ENCODE data around the gene RBMS1. TPM values are rescaled to one million over a fixed set of nuclear protein-coding genes. Genes with fewer than 3 reads are reported as not detected.

Gene RBMS1
- total RNA-seq, 1 donor from 2014 or later, result 28.4 TPM

DNA sequence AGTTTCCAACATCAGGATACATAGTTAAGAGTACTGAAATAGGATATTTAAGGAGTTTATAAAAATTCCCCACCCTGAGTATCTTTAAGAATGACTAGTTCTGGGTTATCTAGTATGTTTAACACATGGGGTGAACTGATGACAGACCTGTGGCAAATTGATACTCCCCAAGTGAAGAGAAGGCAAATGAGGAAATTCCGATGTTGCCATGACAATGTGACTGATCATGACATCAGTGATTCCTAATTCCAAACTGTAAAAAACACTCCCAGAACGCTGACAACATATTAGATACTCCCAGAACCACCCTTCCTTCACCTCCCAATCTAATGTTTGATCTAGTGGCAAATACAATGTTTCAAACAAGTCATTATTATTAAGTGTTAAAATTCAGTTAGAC, 77.6 kb downstream of the RBMS1 start:
- no peak for DNase-seq (ENCODE audit: low read depth, low spot score)
- no peak overlapping the region for H3K4me3 Mint-ChIP-seq
- no peaks in the 10 kb centered on the region for H3K9me3 Mint-ChIP-seq
- H3K27me3 Mint-ChIP-seq (ENCODE audit: low read depth), result peaks cover 68% of the 10 kb centered on the region
- H3K4me1 Mint-ChIP-seq, result peaks cover 6% of the 10 kb centered on the region
- TF ChIP-seq, protein P1, sequence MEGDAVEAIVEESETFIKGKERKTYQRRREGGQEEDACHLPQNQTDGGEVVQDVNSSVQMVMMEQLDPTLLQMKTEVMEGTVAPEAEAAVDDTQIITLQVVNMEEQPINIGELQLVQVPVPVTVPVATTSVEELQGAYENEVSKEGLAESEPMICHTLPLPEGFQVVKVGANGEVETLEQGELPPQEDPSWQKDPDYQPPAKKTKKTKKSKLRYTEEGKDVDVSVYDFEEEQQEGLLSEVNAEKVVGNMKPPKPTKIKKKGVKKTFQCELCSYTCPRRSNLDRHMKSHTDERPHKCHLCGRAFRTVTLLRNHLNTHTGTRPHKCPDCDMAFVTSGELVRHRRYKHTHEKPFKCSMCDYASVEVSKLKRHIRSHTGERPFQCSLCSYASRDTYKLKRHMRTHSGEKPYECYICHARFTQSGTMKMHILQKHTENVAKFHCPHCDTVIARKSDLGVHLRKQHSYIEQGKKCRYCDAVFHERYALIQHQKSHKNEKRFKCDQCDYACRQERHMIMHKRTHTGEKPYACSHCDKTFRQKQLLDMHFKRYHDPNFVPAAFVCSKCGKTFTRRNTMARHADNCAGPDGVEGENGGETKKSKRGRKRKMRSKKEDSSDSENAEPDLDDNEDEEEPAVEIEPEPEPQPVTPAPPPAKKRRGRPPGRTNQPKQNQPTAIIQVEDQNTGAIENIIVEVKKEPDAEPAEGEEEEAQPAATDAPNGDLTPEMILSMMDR (conservative IDR thresholded peaks at IDR 0.05), result no peak
- no peaks in the 10 kb centered on the region for H3K36me3 Mint-ChIP-seq (ENCODE audit: low read depth)
- no peak overlapping the region for H3K27ac Mint-ChIP-seq (ENCODE audit: unreplicated experiment)

DNA sequence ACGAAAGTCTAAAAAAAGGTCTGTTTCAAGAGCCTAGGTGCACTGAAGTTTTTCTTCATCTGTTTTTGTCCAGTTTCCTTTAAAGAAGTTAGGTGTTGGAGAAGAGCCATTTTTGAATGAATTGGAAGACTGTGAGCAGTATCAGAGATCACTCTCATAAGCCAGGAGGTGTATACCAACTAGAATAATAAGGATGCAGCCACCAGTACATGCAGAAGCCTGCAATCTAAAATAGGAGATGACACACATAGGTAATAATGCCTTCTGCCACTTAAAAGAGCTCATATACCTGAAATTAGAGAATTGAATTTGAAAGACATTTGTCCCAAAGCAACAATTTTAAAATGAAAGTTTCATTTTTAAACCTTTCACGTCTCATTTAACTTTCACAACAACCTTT, 81.7 kb downstream of the RBMS1 start:
- no peak for DNase-seq (ENCODE audit: low read depth, low spot score)
- H3K27me3 Mint-ChIP-seq (ENCODE audit: low read depth), result peaks cover 84% of the 10 kb centered on the region
- H3K36me3 Mint-ChIP-seq (ENCODE audit: low read depth), result no peaks in the 10 kb centered on the region
- H3K27ac Mint-ChIP-seq (ENCODE audit: unreplicated experiment), result no peak overlapping the region
- TF ChIP-seq, protein P1 (conservative IDR thresholded peaks at IDR 0.05), result no peak
- no peaks in the 10 kb centered on the region for H3K9me3 Mint-ChIP-seq
- peaks cover 17% of the 10 kb centered on the region for H3K4me1 Mint-ChIP-seq
- H3K4me3 Mint-ChIP-seq, result no peak overlapping the region

DNA sequence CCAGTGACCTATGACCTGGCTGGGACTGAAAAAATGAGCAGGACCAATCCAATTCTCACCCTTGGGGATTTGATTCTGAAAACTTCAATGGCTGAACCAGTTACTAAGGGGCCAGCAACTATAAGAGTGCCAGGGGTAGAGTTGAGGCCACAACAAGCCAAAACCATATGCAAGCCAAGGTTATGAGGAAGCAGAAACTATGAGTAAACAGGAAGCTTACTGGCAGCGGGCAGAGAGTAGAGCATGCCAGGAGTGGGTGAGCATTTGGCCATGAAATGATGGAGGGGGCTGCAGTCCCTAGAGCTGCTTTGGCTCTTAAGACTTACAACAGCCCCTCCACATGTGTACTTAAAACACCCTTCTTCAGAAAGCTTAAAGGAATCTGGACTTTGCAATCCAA, 82.4 kb downstream of the RBMS1 start:
- no peak for DNase-seq (ENCODE audit: low read depth, low spot score)
- H3K9me3 Mint-ChIP-seq, result no peaks in the 10 kb centered on the region
- TF ChIP-seq, protein P1 (conservative IDR thresholded peaks at IDR 0.05), result no peak
- H3K27ac Mint-ChIP-seq (ENCODE audit: unreplicated experiment), result no peak overlapping the region
- peaks cover 86% of the 10 kb centered on the region for H3K27me3 Mint-ChIP-seq (ENCODE audit: low read depth)
- peaks cover 25% of the 10 kb centered on the region for H3K4me1 Mint-ChIP-seq
- no peaks in the 10 kb centered on the region for H3K36me3 Mint-ChIP-seq (ENCODE audit: low read depth)
- H3K4me3 Mint-ChIP-seq, result no peak overlapping the region

DNA sequence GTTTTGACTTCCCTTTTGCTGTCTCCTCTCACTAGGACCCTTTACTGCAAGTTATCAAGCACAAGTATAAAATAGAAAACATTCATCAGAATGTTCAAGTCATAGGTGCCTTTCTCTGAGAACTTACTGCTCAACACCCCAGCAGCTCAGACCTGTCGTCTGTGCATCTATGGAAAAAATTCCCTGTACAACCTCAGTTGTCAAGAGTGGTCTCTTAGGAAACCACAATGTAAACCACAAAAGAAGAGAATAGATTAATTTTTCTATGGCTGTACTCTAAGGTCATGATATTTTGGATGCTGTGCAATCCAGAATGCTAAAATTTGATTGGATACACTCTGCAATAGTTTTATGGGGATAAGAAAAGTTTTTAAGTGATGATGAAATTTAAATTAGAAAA, 84.1 kb downstream of the RBMS1 start:
- no peaks in the 10 kb centered on the region for H3K36me3 Mint-ChIP-seq (ENCODE audit: low read depth)
- peak overlapping the region; percentile 92 for H3K4me3 Mint-ChIP-seq
- DNase-seq (ENCODE audit: low read depth, low spot score), result no peak
- TF ChIP-seq, protein P1 (conservative IDR thresholded peaks at IDR 0.05), result no peak
- no peak overlapping the region for H3K27ac Mint-ChIP-seq (ENCODE audit: unreplicated experiment)
- H3K9me3 Mint-ChIP-seq, result no peaks in the 10 kb centered on the region
- peaks cover 90% of the 10 kb centered on the region for H3K27me3 Mint-ChIP-seq (ENCODE audit: low read depth)
- H3K4me1 Mint-ChIP-seq, result peaks cover 41% of the 10 kb centered on the region

DNA sequence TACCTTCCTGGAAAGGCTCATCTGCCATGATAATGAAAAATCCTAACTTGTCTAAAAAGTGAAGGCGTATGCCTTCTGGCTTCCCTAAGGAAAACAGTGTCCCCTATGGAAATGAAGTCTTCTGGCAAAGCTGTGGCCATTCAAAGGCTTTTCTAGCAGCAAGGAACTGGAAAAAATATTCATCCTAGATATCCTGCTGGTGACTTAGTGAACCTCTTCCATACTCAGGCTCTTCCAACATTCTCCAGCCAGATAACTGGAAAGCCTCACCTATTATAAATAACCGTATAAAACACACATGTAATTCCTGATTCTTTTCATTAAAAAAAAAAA, 84.7 kb downstream of the RBMS1 start:
- H3K27me3 Mint-ChIP-seq (ENCODE audit: low read depth), result peaks cover 90% of the 10 kb centered on the region
- H3K4me1 Mint-ChIP-seq, result peaks cover 41% of the 10 kb centered on the region
- no peaks in the 10 kb centered on the region for H3K36me3 Mint-ChIP-seq (ENCODE audit: low read depth)
- no peak overlapping the region for H3K27ac Mint-ChIP-seq (ENCODE audit: unreplicated experiment)
- no peak for DNase-seq (ENCODE audit: low read depth, low spot score)
- H3K4me3 Mint-ChIP-seq, result peak overlapping the region; percentile 92
- no peaks in the 10 kb centered on the region for H3K9me3 Mint-ChIP-seq
- TF ChIP-seq, protein P1 (conservative IDR thresholded peaks at IDR 0.05), result peak; percentile 41
